Naive thymus-derived CD4-positive, alpha-beta T cell (primary cell): ENCODE results near the gene ERVFRD-1. TPM values are rescaled to one million over a fixed set of nuclear protein-coding genes. Genes with fewer than 3 reads are reported as not detected.

Experiments used
- ATAC-seq: fragments of 150-1000 bp; cut with Tn5 transposase; 2 replicates; pipeline ENCODE4 v1.10.0; 2021; ENCODE audit warnings: mild to moderate bottlenecking, moderate library complexity
- CTCF ChIA-PET: fragments of 350-600 bp; sonication (Branson Sonifier 250); formaldehyde crosslinking; loops from one replicate; lab custom pipeline; 2021; ENCODE audit warnings: antibody characterized with exemption; lab: Charles Lee
- POLR2A ChIA-PET: fragments of 350-600 bp; sonication (Branson Sonifier 250); formaldehyde crosslinking; loops from one replicate; lab custom pipeline; 2021; ENCODE audit warnings: antibody characterized with exemption, inconsistent platforms; lab: Charles Lee
- DNase-seq, 9 donors: peaks; one replicate each; pipeline versions ENCODE4 v3.0.0 to v3.0.0-alpha.2; 2020 to 2022; ENCODE audit warnings: mixed read lengths in 1 of 9
- H3K27ac ChIP-seq: one replicate; pipeline ENCODE4 v1.7.0; 2013; ENCODE audit warnings: mild to moderate bottlenecking, low read depth, low read length, moderate library complexity
- H3K27me3 ChIP-seq, 2 donors: one replicate each; pipeline ENCODE4 v1.7.0; 2013; ENCODE audit warnings: low read length in 2 of 2, mild to moderate bottlenecking in 2 of 2, moderate library complexity in 2 of 2; ENCODE audit not compliant: control insufficient read depth in 2 of 2, insufficient read depth in 2 of 2
- H3K36me3 ChIP-seq, 3 experiments: 1 replicate in 2 of 3; 2 replicates in 1 of 3; pipeline ENCODE4 v1.7.0; 2013; ENCODE audit warnings: low read length in 3 of 3, mild to moderate bottlenecking in 3 of 3, moderate library complexity in 1 of 3; ENCODE audit not compliant: insufficient read depth in 3 of 3, control insufficient read depth in 2 of 3
- H3K4me1 ChIP-seq, 2 donors: one replicate each; pipeline ENCODE4 v1.7.0; 2013; ENCODE audit warnings: low read length in 2 of 2, mild to moderate bottlenecking in 2 of 2, moderate library complexity in 1 of 2; ENCODE audit not compliant: control insufficient read depth in 2 of 2, insufficient read depth in 2 of 2
- H3K4me3 ChIP-seq: 2 replicates; pipeline ENCODE4 v1.7.0; 2013; ENCODE audit warnings: mild to moderate bottlenecking, low read length
- H3K9me3 ChIP-seq, 3 experiments: 1 replicate in 2 of 3; 2 replicates in 1 of 3; pipeline ENCODE4 v1.7.0; 2013; ENCODE audit warnings: low read length in 3 of 3; ENCODE audit not compliant: control insufficient read depth in 2 of 3
- H3K27ac Mint-ChIP-seq, 9 donors: one replicate each; pipeline ENCODE4 v1.8.0; 2020 to 2022; ENCODE audit warnings: mixed read lengths in 9 of 9, mild to moderate bottlenecking in 8 of 9, moderate library complexity in 5 of 9, inconsistent platforms in 2 of 9
- H3K27me3 Mint-ChIP-seq, 5 donors: one replicate each; pipeline ENCODE4 v1.8.0; 2021 to 2022; ENCODE audit warnings: mixed read lengths in 5 of 5, mild to moderate bottlenecking in 1 of 5
- H3K36me3 Mint-ChIP-seq, 5 donors: one replicate each; pipeline ENCODE4 v1.8.0; 2020 to 2022; ENCODE audit warnings: mixed read lengths in 5 of 5, mild to moderate bottlenecking in 3 of 5, inconsistent platforms in 1 of 5
- H3K4me1 Mint-ChIP-seq, 7 donors: one replicate each; pipeline ENCODE4 v1.8.0; 2020 to 2022; ENCODE audit warnings: mixed read lengths in 7 of 7, mild to moderate bottlenecking in 3 of 7, inconsistent platforms in 1 of 7
- H3K4me3 Mint-ChIP-seq, 10 donors: one replicate each; pipeline ENCODE4 v1.8.0; 2020 to 2022; ENCODE audit warnings: mild to moderate bottlenecking in 10 of 10, mixed read lengths in 10 of 10, moderate library complexity in 6 of 10, inconsistent platforms in 2 of 10
- H3K9me3 Mint-ChIP-seq, 11 donors: one replicate each; pipeline ENCODE4 v1.8.0; 2020 to 2022; ENCODE audit warnings: mixed read lengths in 11 of 11, mild to moderate bottlenecking in 4 of 11, inconsistent platforms in 1 of 11, moderate library complexity in 1 of 11
- intact Hi-C, 2 donors: fragments of 100-400 bp; cut with micrococcal nuclease; formaldehyde crosslinking; loops; one replicate each; pipeline ENCODE4 v1.15.1; 2023
- polyA plus RNA-seq, 2 donors: library from polyadenylated mRNA; unstranded; fragments of 300-500 nt; fragmentation: Illumina TruSeq; gene quantifications; one replicate each; pipeline ENCODE4 v1.2.3, GENCODE V29; 2021
- total RNA-seq, 6 experiments: library from RNA in 5 of 6; stranded (reverse) in 5 of 6; gene quantifications; 1 replicate in 5 of 6; 2 replicates in 1 of 6; pipeline ENCODE4 v1.2.3 and lab custom pipeline; 2021 to 2026

ERVFRD-1 gene
- total and polyA plus RNA-seq, 7 experiments from 2014 or later: 0.11 to 0.33 (median 0.33) TPM; not detected in 4

DNA sequence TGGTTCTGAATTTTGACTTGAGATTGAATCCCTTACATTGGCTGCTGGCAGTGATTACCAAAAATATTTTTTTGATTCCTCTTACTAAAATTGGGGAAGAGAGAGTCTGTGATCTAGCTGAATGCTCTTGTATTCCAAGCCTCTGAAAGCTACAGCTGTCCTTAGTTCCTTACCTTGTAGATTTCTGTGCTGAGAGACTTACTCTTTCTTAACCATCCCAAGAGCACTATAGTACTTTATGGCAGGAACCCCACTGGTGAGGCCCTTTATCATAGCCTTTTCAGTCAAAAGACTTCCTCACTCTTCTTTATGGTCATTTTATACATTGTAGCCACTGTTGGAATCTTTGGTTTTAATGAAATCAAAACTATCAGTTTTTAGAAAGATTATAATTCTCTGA is 19.1 kb upstream of the ERVFRD-1 start:
- ATAC-seq (no peak), DNase-seq (no peak)
- no peaks in the 10 kb centered on the region for H3K4me1 ChIP-seq
- ChIA-PET POLR2A (no interaction called here), CTCF (no interaction called here)
- no peak overlapping the region for H3K27ac Mint-ChIP-seq
- peaks cover 7 to 32% (median 29%) of the 10 kb centered on the region in 5 donors for H3K36me3 Mint-ChIP-seq
- H3K27ac ChIP-seq: no peak overlapping the region
- no peak overlapping the region for H3K4me3 Mint-ChIP-seq
- intact Hi-C loops: no loop called here
- H3K36me3 ChIP-seq: peaks cover 0 to 7% (median 0%) of the 10 kb centered on the region in 3 experiments
- H3K4me1 Mint-ChIP-seq: peaks cover 11 to 26% (median 18%) of the 10 kb centered on the region in 7 donors
- H3K4me3 ChIP-seq: no peak overlapping the region
- H3K27me3 ChIP-seq: no peaks in the 10 kb centered on the region
- H3K9me3 ChIP-seq: no peaks in the 10 kb centered on the region
- no peaks in the 10 kb centered on the region for H3K27me3 Mint-ChIP-seq
- peaks cover 0 to 2% (median 0%) of the 10 kb centered on the region in 11 donors for H3K9me3 Mint-ChIP-seq

DNA sequence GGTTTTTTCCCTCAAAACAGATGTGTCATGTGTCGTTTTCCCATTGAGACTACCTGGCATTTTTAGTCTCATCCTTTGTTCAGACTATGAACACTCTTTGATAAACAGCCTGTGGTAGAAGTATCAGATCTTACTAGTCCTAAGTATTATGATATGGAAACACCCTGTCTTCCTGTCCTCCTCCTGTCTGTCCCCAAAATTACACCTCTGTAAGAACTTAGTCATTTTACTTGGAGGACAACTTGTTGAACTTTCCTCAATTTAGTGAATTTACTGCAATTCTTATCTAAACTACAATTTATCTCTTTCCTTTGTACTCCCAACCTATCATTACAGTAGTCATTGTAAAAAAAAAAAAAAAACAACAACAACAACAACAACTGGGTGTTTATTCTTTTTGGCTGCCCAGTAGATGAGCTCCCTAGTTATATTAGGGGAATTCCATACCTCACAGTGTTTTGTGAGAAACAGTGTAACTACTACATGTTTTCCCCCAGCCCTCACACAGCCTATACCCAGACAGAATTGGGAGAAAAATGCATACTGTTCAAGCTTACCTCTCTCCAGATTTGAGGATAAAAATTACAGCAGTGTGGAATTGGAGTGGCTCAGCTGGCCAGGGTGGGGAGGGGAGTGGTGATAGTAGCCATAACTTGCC is 18.5 kb upstream of the ERVFRD-1 start:
- Mint-ChIP-seq H3K4me1 (peaks cover 11 to 28% (median 19%) of the 10 kb centered on the region in 7 donors), H3K27me3 (no peaks in the 10 kb centered on the region), H3K27ac (no peak overlapping the region), H3K36me3 (peaks cover 7 to 29% (median 24%) of the 10 kb centered on the region in 5 donors), H3K4me3 (no peak overlapping the region), H3K9me3 (peaks cover 0 to 2% (median 0%) of the 10 kb centered on the region in 11 donors)
- Histone ChIP-seq H3K4me1 (no peaks in the 10 kb centered on the region), H3K9me3 (no peaks in the 10 kb centered on the region), H3K4me3 (no peak overlapping the region), H3K27ac (no peak overlapping the region), H3K36me3 (peaks cover 0 to 3% (median 0%) of the 10 kb centered on the region in 3 experiments), H3K27me3 (no peaks in the 10 kb centered on the region)
- CTCF ChIA-PET: no interaction called here
- POLR2A ChIA-PET: no interaction called here
- intact Hi-C loops: no loop called here
- DNase-seq: no peak
- ATAC-seq: no peak

DNA sequence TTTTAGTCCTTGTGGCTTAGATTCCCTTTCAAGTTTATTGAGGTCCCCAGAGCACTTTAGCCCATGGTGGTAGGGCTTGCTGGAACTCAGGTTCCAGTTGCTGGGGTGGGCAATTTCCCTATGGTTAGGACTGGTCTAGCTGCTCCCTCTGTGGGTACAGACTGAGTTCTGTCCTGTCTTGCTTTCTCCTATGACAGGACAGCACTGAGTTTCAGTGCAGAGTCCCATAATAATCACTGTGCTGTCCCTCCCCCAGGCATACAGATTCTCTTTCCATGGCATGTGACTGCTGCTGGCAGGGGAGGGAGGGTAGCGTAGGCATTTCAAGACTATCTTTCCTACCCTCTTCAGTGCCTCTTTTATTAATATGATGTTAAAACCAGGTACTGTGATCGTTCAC is 17.1 kb upstream of the ERVFRD-1 start:
- Histone ChIP-seq H3K4me1 (no peaks in the 10 kb centered on the region), H3K27ac (no peak overlapping the region), H3K27me3 (no peaks in the 10 kb centered on the region), H3K36me3 (no peaks in the 10 kb centered on the region), H3K4me3 (no peak overlapping the region), H3K9me3 (no peaks in the 10 kb centered on the region)
- H3K4me3 Mint-ChIP-seq: no peak overlapping the region
- no peak overlapping the region for H3K27ac Mint-ChIP-seq
- ChIA-PET POLR2A (no interaction called here), CTCF (no interaction called here)
- no peaks in the 10 kb centered on the region for H3K27me3 Mint-ChIP-seq
- intact Hi-C loops: no loop called here
- H3K9me3 Mint-ChIP-seq: peaks cover 0 to 3% (median 0%) of the 10 kb centered on the region in 11 donors
- H3K4me1 Mint-ChIP-seq: peaks cover 17 to 34% (median 20%) of the 10 kb centered on the region in 7 donors
- DNase-seq: no peak
- ATAC-seq: no peak
- H3K36me3 Mint-ChIP-seq: peaks cover 3 to 22% (median 16%) of the 10 kb centered on the region in 5 donors

DNA sequence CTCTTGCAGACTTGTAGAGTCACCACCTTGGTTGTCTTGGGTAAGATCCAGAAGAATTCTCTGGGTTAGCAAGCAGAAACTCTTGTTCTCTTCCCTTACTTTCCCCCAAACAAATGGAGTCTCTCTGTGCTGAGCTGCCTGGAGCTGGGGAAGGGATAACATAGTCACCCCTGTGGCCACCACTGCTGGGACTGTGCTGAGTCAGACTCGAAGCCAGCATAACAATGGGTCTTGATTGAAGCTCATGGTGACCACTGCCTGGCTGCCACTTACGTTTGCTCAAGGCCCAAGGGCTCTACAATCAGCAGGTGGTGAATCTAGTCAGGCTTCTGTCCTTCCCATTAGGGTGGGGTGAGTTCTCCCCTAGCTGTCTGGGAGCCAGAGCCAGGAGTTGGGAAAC is 15.4 kb upstream of the ERVFRD-1 start:
- H3K4me1 Mint-ChIP-seq: peaks cover 17 to 38% (median 20%) of the 10 kb centered on the region in 7 donors
- DNase-seq (no peak), ATAC-seq (no peak)
- ChIA-PET POLR2A (no interaction called here), CTCF (no interaction called here)
- H3K27me3 Mint-ChIP-seq: no peaks in the 10 kb centered on the region
- H3K4me1 ChIP-seq: no peaks in the 10 kb centered on the region
- no peak overlapping the region for H3K4me3 Mint-ChIP-seq
- peaks cover 0 to 3% (median 0%) of the 10 kb centered on the region in 11 donors for H3K9me3 Mint-ChIP-seq
- no peak overlapping the region for H3K27ac Mint-ChIP-seq
- no peaks in the 10 kb centered on the region for H3K27me3 ChIP-seq
- intact Hi-C loops: no loop called here
- no peaks in the 10 kb centered on the region for H3K9me3 ChIP-seq
- no peak overlapping the region for H3K27ac ChIP-seq
- H3K36me3 Mint-ChIP-seq: peaks cover 3 to 30% (median 16%) of the 10 kb centered on the region in 5 donors
- H3K4me3 ChIP-seq: no peak overlapping the region
- no peaks in the 10 kb centered on the region for H3K36me3 ChIP-seq

DNA sequence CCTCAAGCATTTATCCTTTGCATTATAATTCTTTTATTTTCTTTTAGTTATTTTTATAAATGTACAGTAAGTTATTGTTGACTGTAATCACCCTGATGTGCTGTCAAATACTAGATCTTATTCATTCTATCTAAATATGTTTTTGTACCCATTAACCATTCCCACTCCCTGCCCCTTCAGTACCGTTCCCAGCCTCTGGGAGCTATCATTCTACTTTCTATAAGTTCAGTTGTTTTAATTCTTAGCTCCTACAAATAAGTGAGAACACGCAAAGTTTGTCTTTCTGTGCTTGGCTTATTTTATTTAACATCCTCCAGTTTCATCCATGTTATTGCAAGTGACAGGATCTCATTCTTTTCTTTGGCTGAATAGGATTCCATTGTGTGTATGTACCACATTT is 12.5 kb upstream of the ERVFRD-1 start:
- Mint-ChIP-seq H3K36me3 (peaks cover 3 to 43% (median 14%) of the 10 kb centered on the region in 5 donors), H3K9me3 (peaks cover 0 to 3% (median 0%) of the 10 kb centered on the region in 11 donors), H3K4me1 (peaks cover 7 to 49% (median 24%) of the 10 kb centered on the region in 7 donors), H3K4me3 (no peak overlapping the region), H3K27me3 (no peaks in the 10 kb centered on the region), H3K27ac (no peak overlapping the region)
- Histone ChIP-seq H3K36me3 (no peaks in the 10 kb centered on the region), H3K9me3 (no peaks in the 10 kb centered on the region), H3K4me1 (no peaks in the 10 kb centered on the region), H3K27me3 (no peaks in the 10 kb centered on the region), H3K4me3 (no peak overlapping the region), H3K27ac (no peak overlapping the region)
- DNase-seq (no peak), ATAC-seq (no peak)
- POLR2A ChIA-PET: no interaction called here
- intact Hi-C loops: no loop called here
- CTCF ChIA-PET: interaction anchor here (1.2 kb wide), 1 partner anchor 12 kb away, joined by 4 read pairs; no protein-coding TSS in a partner anchor

- H3K27ac Mint-ChIP-seq: peak overlapping the region in 1 of 9 donors; percentile 12
- H3K9me3 Mint-ChIP-seq: peaks cover 0 to 3% (median 0%) of the 10 kb centered on the region in 11 donors
- no peak for ATAC-seq
Observed at GRCh38 chr6:11122380-11122779, 10.9 kb upstream of the ERVFRD-1 start.

More at GRCh38 chr6:11122380-11122779, 10.9 kb upstream of the ERVFRD-1 start:
- ChIA-PET CTCF (interaction anchor here (0.9 kb wide), 1 partner anchor 374 kb away, joined by 3 read pairs; no protein-coding TSS in a partner anchor), POLR2A (no interaction called here)
- no peaks in the 10 kb centered on the region for H3K27me3 ChIP-seq
- Mint-ChIP-seq H3K4me3 (no peak overlapping the region), H3K36me3 (peaks cover 2 to 37% (median 10%) of the 10 kb centered on the region in 5 donors), H3K27me3 (no peaks in the 10 kb centered on the region), H3K4me1 (peaks cover 7 to 49% (median 25%) of the 10 kb centered on the region in 7 donors)
- H3K4me3 ChIP-seq: no peak overlapping the region
- intact Hi-C loops: no loop called here
- no peaks in the 10 kb centered on the region for H3K4me1 ChIP-seq
- DNase-seq: no peak
- no peaks in the 10 kb centered on the region for H3K36me3 ChIP-seq
- H3K9me3 ChIP-seq: no peaks in the 10 kb centered on the region
- no peak overlapping the region for H3K27ac ChIP-seq
